ENCODE measurements around the gene SHISA6.

The SHISA6 gene

DNA sequence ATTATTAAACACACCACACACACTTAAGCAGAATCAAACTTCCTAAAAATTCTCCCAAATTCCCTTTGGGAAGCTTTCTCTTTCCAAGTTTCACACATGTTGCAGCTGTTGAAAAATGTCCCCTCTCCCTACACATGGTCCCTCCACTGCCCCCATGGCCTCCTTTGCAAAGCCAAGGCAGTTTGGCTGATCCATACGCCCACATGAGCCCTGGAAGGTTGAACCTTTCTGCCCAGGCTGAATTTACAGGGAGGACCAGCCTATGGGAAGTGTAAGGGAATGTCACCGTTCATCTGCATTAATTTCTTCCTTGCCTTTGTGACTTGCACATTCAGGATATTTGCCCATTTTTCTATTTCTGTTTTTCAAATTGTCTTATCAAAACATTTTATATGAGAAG, 31.1 kb upstream of the SHISA6 start:
- Histone ChIP-seq H4K20me1 (ENCODE audit: insufficient read depth) (no peaks in the 10 kb centered on the region), H3K27me3 (ENCODE audit: insufficient read depth, low read depth) (no peaks in the 10 kb centered on the region)

DNA sequence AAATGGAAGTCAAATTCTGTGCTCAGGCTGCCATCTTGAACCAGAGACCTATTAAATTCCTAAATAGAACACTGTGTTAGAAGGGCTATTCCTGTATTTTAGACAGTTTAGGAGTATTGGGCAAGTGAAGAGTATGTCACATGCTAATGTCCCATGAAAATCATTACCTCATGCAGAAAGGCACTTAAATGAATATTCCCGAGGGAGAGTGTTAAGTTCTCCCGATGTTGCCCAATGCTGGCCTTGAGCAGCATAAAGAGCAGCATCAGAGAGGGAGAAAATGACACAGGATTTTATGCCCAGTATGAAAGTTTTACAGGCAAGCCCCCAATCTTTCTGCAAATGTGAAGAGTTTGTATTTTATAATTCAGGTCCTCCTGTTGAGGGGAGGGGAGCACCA, 28.2 kb upstream of the SHISA6 start:
- H2AFZ ChIP-seq (ENCODE audit: low read depth) = no peak overlapping the region
- H4K20me1 ChIP-seq (ENCODE audit: insufficient read depth) = no peaks in the 10 kb centered on the region
- no peak overlapping the region for H3K9ac ChIP-seq
- TF ChIP-seq, protein P1, sequence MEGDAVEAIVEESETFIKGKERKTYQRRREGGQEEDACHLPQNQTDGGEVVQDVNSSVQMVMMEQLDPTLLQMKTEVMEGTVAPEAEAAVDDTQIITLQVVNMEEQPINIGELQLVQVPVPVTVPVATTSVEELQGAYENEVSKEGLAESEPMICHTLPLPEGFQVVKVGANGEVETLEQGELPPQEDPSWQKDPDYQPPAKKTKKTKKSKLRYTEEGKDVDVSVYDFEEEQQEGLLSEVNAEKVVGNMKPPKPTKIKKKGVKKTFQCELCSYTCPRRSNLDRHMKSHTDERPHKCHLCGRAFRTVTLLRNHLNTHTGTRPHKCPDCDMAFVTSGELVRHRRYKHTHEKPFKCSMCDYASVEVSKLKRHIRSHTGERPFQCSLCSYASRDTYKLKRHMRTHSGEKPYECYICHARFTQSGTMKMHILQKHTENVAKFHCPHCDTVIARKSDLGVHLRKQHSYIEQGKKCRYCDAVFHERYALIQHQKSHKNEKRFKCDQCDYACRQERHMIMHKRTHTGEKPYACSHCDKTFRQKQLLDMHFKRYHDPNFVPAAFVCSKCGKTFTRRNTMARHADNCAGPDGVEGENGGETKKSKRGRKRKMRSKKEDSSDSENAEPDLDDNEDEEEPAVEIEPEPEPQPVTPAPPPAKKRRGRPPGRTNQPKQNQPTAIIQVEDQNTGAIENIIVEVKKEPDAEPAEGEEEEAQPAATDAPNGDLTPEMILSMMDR (conservative IDR thresholded peaks at IDR 0.05; ENCODE audit: low read depth, low read length) = no peak
- H3K27ac ChIP-seq = no peak overlapping the region
- no peaks in the 10 kb centered on the region for H3K4me1 ChIP-seq (ENCODE audit: low read depth, poor library complexity, severe bottlenecking)
- no peaks in the 10 kb centered on the region for H3K27me3 ChIP-seq (ENCODE audit: insufficient read depth, low read depth)
- H3K79me2 ChIP-seq (ENCODE audit: insufficient read depth, low read depth) = no peaks in the 10 kb centered on the region
- H3K4me2 ChIP-seq = no peak overlapping the region
- H3K4me3 ChIP-seq (IDR thresholded peaks at IDR 0.05; ENCODE audit: insufficient read depth, low read depth, low read length) = no peak overlapping the region
- H3K36me3 ChIP-seq (ENCODE audit: insufficient read depth) = no peaks in the 10 kb centered on the region

More for the DNA sequence above, 31.1 kb upstream of the SHISA6 start:
- TF ChIP-seq, protein P1 (conservative IDR thresholded peaks at IDR 0.05; ENCODE audit: low read depth, low read length) = no peak
- Histone ChIP-seq H3K4me1 (ENCODE audit: low read depth, poor library complexity, severe bottlenecking) (no peaks in the 10 kb centered on the region), H3K4me3 (IDR thresholded peaks at IDR 0.05; ENCODE audit: insufficient read depth, low read depth, low read length) (no peak overlapping the region), H2AFZ (ENCODE audit: low read depth) (no peak overlapping the region), H3K36me3 (ENCODE audit: insufficient read depth) (no peaks in the 10 kb centered on the region), H3K4me2 (no peak overlapping the region), H3K9ac (no peak overlapping the region), H3K27ac (no peak overlapping the region), H3K79me2 (ENCODE audit: insufficient read depth, low read depth) (no peaks in the 10 kb centered on the region)

DNA sequence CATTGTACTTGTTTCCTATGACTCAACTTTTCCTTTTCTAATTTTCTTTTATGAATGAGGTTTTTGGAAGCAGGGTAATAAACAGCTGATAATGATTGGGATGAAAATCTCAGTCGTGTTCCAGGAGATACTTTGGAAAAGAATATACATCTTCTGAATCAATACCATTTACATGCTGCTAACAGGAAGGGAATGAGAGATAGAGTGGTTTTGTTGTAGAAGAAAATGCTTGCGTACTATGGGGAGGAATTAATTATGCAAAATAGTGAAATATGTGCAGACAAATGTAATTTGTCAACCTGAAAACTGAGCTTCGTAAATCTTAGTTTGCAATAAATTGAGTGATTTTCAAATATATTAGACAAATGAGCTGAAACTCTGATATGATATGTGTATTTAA, 24.0 kb upstream of the SHISA6 start:
- TF ChIP-seq, protein P1 (conservative IDR thresholded peaks at IDR 0.05; ENCODE audit: low read depth, low read length) = no peak
- H3K4me2 ChIP-seq = no peak overlapping the region
- no peak overlapping the region for H3K27ac ChIP-seq
- H3K9ac ChIP-seq = no peak overlapping the region
- H3K27me3 ChIP-seq (ENCODE audit: insufficient read depth, low read depth) = no peaks in the 10 kb centered on the region
- no peaks in the 10 kb centered on the region for H3K79me2 ChIP-seq (ENCODE audit: insufficient read depth, low read depth)
- no peak overlapping the region for H3K4me3 ChIP-seq (IDR thresholded peaks at IDR 0.05; ENCODE audit: insufficient read depth, low read depth, low read length)
- no peaks in the 10 kb centered on the region for H3K4me1 ChIP-seq (ENCODE audit: low read depth, poor library complexity, severe bottlenecking)
- H2AFZ ChIP-seq (ENCODE audit: low read depth) = no peak overlapping the region
- H4K20me1 ChIP-seq (ENCODE audit: insufficient read depth) = no peaks in the 10 kb centered on the region
- no peaks in the 10 kb centered on the region for H3K36me3 ChIP-seq (ENCODE audit: insufficient read depth)

- no peaks in the 10 kb centered on the region for H3K79me2 ChIP-seq (ENCODE audit: insufficient read depth, low read depth)
- H3K4me3 ChIP-seq (IDR thresholded peaks at IDR 0.05; ENCODE audit: insufficient read depth, low read depth, low read length) = no peak overlapping the region
- no peak overlapping the region for H3K4me2 ChIP-seq
- H2AFZ ChIP-seq (ENCODE audit: low read depth) = no peak overlapping the region
- no peak overlapping the region for H3K27ac ChIP-seq
- H3K36me3 ChIP-seq (ENCODE audit: insufficient read depth) = no peaks in the 10 kb centered on the region
- H3K4me1 ChIP-seq (ENCODE audit: low read depth, poor library complexity, severe bottlenecking) = no peaks in the 10 kb centered on the region
- H4K20me1 ChIP-seq (ENCODE audit: insufficient read depth) = no peaks in the 10 kb centered on the region
- TF ChIP-seq, protein P1 (conservative IDR thresholded peaks at IDR 0.05; ENCODE audit: low read depth, low read length) = no peak
- H3K9ac ChIP-seq = no peak overlapping the region
- no peaks in the 10 kb centered on the region for H3K27me3 ChIP-seq (ENCODE audit: insufficient read depth, low read depth)
Measured at GRCh38 chr17:11221196-11221595, 19.8 kb upstream of the SHISA6 start.
